Measurements from ENCODE around the gene XCL2.

DNA sequence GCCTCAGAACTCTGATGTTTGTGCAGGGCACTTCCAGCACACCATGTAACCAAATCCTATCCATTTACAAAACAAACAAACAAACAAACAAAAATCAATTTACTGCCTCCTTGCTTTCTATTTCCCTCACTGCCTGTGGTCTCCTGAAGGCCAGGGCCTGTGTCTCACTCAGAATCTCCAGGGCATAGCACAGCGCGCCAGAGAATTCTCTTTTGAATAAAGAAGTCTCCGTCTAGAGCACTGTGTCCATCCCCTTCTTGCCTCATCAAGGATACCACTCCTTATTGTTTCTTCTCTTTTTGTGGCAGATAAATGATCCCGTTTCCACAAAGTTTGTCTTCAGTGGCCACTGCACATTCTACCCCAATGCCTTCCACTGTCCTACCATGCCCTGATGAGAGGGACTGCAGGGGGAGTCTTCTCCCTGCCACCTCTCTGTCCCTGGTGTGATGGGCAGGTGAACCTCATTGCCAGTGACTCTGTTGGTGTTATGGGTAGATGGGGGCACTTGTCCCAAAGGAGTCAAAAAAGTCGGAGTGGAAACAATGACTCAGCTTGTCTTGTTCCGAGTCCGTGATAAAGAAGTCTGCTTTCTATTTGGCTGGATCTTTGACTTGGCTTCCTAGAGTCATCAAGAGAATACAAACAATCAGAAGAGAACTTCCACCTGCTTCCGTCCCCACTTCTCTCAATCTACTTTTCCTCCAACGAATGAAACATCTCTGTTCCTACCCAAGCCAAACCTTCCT, 30.0 kb downstream of the XCL2 start:
- TF ChIP-seq GABPB1 (CRISPR knock-in tag; IDR thresholded peaks at IDR 0.05) (no peak), CREM (CRISPR knock-in tag; IDR thresholded peaks at IDR 0.05) (no peak), MXD4 (CRISPR knock-in tag; IDR thresholded peaks at IDR 0.05; ENCODE audit: borderline replicate concordance) (no peak)
- TF ChIP-seq, protein P1, sequence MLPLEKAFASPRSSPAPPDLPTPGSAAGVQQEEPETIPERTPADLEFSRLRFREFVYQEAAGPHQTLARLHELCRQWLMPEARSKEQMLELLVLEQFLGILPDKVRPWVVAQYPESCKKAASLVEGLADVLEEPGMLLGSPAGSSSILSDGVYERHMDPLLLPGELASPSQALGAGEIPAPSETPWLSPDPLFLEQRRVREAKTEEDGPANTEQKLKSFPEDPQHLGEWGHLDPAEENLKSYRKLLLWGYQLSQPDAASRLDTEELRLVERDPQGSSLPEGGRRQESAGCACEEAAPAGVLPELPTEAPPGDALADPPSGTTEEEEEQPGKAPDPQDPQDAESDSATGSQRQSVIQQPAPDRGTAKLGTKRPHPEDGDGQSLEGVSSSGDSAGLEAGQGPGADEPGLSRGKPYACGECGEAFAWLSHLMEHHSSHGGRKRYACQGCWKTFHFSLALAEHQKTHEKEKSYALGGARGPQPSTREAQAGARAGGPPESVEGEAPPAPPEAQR (CRISPR knock-in tag; IDR thresholded peaks at IDR 0.05): no peak
- TF ChIP-seq, protein P2, sequence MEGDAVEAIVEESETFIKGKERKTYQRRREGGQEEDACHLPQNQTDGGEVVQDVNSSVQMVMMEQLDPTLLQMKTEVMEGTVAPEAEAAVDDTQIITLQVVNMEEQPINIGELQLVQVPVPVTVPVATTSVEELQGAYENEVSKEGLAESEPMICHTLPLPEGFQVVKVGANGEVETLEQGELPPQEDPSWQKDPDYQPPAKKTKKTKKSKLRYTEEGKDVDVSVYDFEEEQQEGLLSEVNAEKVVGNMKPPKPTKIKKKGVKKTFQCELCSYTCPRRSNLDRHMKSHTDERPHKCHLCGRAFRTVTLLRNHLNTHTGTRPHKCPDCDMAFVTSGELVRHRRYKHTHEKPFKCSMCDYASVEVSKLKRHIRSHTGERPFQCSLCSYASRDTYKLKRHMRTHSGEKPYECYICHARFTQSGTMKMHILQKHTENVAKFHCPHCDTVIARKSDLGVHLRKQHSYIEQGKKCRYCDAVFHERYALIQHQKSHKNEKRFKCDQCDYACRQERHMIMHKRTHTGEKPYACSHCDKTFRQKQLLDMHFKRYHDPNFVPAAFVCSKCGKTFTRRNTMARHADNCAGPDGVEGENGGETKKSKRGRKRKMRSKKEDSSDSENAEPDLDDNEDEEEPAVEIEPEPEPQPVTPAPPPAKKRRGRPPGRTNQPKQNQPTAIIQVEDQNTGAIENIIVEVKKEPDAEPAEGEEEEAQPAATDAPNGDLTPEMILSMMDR (IDR thresholded peaks at IDR 0.05): no peak
